ENCODE data around the gene ZBTB20. TPM values are rescaled to one million over a fixed set of nuclear protein-coding genes. Genes with fewer than 3 reads are reported as not detected.

ZBTB20 gene
- total RNA-seq, 1 donor from 2014 or later, result 62.4 TPM

GRCh38 chr3:114790752-114791151, 356.3 kb downstream of the ZBTB20 start:
- no peak for DNase-seq (ENCODE audit: low read depth)

DNA sequence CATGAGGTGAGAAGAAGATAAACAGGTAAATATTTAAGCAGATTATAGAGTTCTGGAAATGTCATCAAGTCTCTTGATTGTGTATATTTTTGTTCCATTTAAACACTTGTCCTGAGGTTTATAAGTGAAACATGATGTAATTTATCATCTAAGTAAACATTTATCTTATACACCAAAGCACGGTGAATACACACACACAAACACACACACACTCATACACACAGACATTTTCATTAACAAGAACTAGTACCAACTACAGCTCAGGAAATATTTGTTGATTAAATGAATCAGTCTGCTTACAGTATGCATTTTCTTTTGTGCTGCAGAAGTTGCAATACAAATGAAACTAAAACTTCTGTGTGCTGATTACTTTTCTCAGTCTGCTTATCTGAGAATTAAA, 357.3 kb downstream of the ZBTB20 start:
- DNase-seq (ENCODE audit: low read depth), result no peak

DNA sequence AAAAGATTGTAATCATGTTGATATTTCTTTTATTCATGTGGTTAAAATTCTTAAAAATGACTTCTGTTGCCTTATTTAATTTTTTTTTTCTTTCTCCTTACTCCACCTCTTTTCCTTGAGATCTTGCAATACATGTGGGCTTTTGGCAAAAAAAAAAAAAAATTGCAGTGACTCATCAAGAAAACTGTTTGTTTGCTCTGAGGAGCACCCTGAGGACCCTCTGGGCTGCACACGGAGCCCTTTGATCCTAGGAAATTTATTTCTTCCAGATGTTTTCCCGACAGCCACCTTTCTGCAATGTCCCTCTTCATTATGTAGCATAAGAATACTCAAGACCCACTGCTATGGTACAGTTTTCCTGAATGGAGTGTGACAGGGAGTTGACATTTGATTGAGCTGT, 371.7 kb downstream of the ZBTB20 start:
- peak; percentile 26 for DNase-seq (ENCODE audit: low read depth)

DNA sequence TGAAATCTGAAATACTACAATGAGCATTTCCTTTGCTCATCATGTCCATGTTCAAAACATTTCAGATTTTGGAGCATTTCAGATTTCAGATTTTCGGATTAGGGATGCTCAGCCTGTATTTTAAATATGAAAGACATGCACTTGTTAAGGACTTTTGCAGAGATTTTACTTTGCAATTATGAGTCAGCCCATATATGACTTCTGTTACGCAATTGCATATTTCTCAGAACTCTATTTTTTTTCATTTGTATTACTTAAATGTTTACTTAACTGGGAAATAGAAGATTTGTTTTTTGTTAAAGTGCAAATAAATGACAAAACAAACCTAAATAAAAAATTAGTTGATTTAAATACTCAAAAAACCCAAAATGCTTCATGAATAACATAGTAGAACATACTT, 376.2 kb downstream of the ZBTB20 start:
- no peak for DNase-seq (ENCODE audit: low read depth)

DNA sequence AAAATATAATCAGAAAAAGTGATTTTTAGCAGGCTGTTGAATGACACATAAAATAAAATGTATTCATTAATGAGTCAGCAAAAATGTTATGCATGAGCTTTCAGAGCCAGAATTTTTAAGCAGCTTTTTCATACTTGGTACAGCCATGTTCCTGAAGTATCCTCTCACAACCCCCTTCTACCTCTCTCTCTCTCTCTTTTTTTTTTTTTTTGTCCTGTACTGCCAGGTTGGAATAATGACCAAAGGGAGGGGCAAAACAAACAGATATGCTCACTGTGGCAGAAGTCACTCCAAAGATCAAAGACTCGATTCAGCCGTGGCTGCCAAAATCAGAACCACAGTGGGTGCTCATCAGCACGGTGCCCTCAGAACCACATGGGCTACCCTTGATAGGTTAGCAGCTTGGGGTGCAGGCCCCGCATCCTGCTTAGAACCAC, 383.0 kb downstream of the ZBTB20 start:
- DNase-seq (ENCODE audit: low read depth), result no peak

GRCh38 chr3:114762144-114762543, 384.9 kb downstream of the ZBTB20 start:
- no peak for DNase-seq (ENCODE audit: low read depth)

DNA sequence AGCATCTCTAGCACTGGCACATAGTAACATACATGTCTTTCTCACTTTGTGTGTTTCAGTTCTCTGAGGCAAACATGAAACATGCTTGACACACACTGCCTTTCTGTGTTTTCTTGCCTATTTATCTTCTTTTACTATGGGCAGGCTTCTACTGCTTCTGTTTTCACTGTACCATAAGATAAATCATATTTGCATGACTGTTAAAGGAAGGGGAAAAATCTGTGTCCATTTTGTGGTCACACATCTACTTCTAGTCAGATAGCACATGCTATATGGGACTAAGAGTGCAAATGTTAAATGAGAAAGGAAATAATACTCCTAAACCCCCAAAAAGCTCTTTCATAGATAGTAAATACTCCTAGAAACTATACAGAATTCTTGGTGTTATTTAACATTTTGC, 386.4 kb downstream of the ZBTB20 start:
- DNase-seq (ENCODE audit: low read depth), result no peak

GRCh38 chr3:114758831-114759699, 388.0 kb downstream of the ZBTB20 start:
- DNase-seq (ENCODE audit: low read depth), result peak; percentile 45

DNA sequence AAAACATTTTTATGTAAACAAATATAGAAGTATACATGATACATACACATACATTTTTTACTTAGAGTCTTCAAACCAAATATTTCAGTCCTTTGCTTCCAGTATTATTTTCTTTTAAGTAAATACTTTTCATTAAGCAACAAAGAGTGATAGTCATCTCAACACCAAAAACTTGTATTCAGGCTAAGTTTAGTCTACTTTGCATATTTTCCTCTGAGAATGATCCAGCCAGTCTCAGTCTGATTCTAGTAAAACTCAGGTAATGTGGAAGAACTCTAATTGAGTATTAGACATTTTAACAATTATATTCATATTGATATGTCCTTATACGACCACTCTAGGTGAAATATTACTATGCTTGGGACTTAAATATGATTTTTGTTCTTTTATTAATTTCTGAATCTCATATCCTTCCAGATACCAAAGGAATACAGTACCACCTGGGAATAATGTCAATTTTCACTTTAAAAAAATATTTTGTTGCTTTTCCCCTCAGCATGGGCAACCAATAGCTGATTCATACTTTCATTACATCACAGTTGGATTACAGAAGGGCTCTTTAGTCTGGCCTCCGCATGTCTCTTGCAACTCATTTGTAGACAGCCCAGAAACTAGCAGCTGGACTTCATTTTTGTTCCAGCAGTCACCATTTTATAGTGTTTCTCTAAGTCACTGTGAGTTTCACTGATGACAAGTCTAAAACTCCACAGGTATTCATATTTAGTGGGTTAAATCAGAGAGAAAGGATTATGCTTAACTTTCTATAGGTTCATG, 390.4 kb downstream of the ZBTB20 start:
- DNase-seq (ENCODE audit: low read depth), result peak; percentile 69

DNA sequence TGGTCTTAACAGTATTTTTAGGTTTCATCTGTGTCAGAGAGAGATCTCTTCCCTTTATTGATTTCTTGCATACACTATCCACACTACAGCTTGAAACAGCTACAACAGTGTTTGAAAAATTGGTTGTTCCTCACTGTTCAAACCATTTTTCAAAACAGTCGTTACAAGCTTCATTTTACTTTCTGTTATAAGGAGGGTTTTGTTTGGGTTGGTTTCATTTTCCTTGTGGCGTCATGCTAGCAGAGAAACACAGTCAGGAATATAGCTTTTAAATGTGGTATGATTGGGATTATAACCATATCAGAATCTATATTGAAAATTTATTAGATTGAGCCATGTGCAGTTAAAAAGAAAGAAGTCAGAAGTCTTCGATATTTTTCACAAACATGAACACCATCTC, 400.6 kb downstream of the ZBTB20 start:
- DNase-seq (ENCODE audit: low read depth), result peak; percentile 28

DNA sequence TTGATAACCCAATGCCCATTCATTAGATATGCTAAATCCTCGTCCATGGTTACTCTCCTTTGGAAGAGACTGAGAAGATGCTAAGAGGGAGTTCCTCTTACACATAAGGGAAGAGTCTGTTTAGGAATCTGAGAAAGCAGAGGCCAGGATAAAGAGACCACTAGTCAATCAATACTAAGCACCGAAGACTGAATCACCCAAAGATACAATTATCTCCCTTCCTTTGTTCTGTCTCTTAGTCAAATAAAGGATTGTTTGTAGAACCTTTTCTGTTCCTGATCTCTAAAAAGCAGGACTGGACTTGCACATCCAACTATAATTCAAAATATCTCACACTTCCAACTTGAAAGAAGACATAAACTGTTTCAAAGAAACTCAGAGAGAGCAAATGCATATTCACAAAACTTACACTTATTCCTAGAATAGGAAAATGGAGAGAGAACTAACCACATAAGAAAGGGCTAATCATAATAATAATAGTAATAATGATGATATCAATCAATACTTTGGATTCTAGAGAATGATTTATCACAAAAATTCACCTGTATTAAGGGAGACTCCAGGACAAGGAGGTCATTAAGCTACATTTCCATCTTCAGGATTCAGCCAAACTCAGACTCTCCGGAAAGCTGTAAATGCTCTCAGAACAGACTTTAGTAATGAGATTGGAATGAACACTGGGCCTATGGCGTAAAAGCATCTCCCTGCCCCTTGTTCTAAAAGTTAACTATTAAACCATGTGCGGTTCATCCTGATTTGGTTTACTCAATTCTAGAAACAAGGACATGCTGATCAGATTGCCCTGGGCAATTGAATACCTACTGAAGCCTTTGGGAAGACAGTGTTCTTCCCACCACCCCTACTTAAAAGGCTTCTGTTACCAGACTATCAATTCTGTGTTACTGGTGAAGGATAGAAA, 401.5 kb downstream of the ZBTB20 start:
- peak; percentile 55 for DNase-seq (ENCODE audit: low read depth)

GRCh38 chr3:114743746-114744485, 403.2 kb downstream of the ZBTB20 start:
- no peak for DNase-seq (ENCODE audit: low read depth)

DNA sequence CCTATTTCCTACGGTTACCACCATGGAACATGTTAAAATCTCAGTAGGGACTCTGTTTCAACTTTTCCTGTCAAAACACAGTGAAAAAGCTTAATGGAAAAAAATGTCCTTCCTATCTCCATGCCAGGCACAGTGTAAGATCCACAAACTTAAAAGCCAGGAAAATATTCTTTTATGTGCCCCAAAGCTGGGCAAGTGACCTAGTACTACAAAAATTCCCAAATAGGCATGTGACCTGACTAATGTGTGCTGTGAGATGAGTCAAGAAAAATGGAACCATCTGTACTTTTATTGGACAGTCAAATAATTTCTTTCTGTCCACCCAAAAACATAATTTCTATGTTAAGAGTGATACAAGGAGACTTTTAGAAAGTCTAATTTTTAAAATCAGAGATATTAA, 406.0 kb downstream of the ZBTB20 start:
- DNase-seq (ENCODE audit: low read depth), result no peak

- no peak for DNase-seq (ENCODE audit: low read depth)
These were observed 407.5 kb downstream of the ZBTB20 start for GRCh38 chr3:114739627-114740026.

DNA sequence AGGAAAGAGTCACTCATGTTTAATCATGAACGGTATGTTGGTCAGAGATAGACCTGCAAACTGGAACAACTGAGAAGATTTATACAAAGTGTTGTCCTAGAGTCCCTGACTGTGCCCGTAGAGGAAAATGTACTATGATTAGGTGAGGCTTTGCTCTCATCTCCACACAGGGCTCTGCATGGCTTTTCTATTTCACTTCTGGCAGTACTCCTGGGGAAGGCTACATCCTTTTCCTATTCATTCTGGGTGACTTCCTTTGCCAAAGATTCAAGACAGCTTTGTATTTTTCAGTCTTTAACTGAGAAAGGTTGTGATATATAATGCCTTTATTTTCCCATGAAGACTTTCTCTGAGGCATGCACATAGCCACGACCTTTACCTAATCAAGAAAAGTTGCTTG, 414.7 kb downstream of the ZBTB20 start:
- DNase-seq (ENCODE audit: low read depth), result no peak

GRCh38 chr3:114730397-114730796, 416.7 kb downstream of the ZBTB20 start:
- DNase-seq (ENCODE audit: low read depth), result peak; percentile 53

DNA sequence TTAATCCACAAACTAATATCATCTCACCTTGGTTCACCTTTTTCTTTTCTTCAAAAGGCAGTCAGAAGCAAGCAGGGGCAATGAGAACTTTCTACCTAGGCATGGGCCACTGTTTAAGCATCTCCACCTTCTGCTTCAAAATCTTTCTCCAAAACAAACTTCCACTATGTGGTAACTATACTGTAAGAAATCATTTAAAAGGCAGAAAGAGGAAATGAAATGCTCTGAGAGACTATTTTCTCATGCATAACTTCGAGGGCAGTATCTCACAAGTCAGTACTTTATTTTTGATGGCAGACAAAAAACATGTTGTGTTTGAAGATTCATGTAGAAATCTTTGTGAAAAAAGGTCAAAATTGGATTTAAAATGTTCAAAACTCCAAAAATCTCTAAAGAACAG, 419.7 kb downstream of the ZBTB20 start:
- DNase-seq (ENCODE audit: low read depth), result no peak

- no peak for DNase-seq (ENCODE audit: low read depth)
These were observed 421.1 kb downstream of the ZBTB20 start for GRCh38 chr3:114725966-114726365.

DNA sequence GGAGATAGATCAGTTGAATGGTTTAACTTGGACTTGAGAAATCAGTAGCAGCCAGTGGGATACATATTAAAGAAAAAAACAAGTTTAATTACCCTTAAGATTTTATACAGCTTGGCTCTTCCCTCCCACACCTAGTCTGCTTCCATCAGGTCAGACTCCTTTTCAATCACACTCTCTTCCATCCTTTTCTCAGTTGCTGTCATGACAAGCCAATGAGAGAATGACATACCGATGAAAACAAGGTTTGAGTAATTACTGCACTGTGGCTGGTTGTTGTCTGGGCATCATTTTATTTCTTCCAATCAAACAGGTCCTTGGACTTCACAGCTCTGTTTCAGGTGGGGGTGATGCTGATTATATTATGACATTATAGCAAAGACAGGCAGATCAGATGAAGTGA, 424.6 kb downstream of the ZBTB20 start:
- no peak for DNase-seq (ENCODE audit: low read depth)

DNA sequence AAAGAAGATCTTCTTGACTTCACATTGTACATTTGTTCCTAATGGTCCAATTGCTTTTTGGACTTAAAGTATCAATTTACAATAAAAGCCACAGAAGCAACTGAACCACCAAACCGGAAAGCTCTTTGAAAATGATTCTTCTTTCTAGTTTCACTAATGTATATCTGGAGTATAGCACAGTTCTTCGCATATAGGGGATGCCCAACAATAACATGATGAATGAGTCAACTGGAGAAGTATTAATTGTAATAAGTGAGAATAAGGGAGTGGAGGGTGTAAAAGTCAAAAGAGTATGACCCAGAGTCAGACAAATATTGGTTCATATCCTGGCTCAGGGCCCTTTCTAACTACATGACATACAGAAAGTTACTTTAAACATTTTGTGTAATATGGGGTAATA, 425.2 kb downstream of the ZBTB20 start:
- DNase-seq (ENCODE audit: low read depth), result no peak

DNA sequence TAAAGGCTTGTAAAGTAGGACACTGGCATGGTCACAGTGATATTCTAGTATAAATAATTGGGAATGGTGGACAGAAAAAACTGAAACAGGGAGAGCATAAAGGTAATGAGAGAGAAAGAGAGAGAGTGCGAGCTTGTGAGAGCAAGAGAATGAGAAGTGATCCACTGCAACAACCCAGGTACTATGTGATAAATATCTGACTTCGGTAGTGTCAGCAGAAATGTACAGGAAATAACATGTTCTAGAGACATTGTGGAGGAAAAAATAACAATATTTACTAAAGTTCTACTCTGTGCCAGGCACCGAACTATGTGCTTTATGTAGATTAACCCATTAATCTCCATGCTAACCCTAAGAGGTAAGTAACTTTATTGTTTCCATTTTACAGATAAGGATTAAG, 425.9 kb downstream of the ZBTB20 start:
- no peak for DNase-seq (ENCODE audit: low read depth)
